ENCODE measurements around the gene ZNF611. TPM values are rescaled to one million over a fixed set of nuclear protein-coding genes. Genes with fewer than 3 reads are reported as not detected.

The ZNF611 gene
- total RNA-seq, 1 experiment from 2014 or later, result 16.6 TPM

DNA sequence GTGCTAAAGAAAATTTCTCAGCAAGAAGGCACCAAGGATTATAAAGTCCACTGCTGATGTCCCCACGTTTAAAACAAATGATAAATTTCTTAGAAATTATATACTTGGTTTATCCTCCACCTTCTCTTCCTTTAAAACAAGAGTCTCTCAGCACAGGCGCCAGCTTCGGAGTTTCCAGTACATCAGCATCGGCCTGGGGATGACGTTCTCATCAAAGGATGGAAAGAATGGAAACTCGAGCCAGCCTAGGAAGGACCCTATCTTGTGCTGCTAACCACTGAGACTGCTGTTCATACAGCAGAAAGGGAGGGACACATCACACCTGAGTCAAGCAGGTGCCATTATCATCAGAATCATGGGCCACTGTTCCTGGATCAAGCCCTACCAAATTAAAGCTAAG is 66.9 kb downstream of the ZNF611 start:
- no peaks in the 10 kb centered on the region for H3K27me3 ChIP-seq (ENCODE audit: control insufficient read depth, insufficient read depth, low read length)
- CTCF ChIA-PET, result no interaction called here
- no peaks in the 10 kb centered on the region for H3K4me1 ChIP-seq (ENCODE audit: control insufficient read depth, insufficient read depth, low read length)
- H3K27ac ChIP-seq (ENCODE audit: low read length), result no peak overlapping the region
- BruUV-seq (replicated peaks), result no TSS peak
- in situ Hi-C loops (cut with HindIII; ENCODE audit: low pct_unique_long_range_greater_than_20kb, low sequenced_read_pairs) (no loop called here), intact Hi-C loops (cut with micrococcal nuclease; ENCODE audit: unreplicated experiment) (no loop called here)
- H3K4me3 ChIP-seq (ENCODE audit: low read depth in 2 of 2, low read length in 2 of 2), result no peak overlapping the region
- ATAC-seq (no peak), DNase-seq (ENCODE audit: low read depth, low spot score) (no peak)
- no peaks in the 10 kb centered on the region for H3K9me3 ChIP-seq (ENCODE audit: control insufficient read depth, insufficient read depth, low read depth, low read length)
- TF ChIP-seq POLR2AphosphoS5 (IDR thresholded peaks at IDR 0.05; ENCODE audit: low read depth, low read length) (no peak), SIN3A (IDR thresholded peaks at IDR 0.05; ENCODE audit: borderline replicate concordance, insufficient read depth, low read depth, low read length) (no peak), TCF7L2 (IDR thresholded peaks at IDR 0.05; ENCODE audit: low read depth, low read length) (no peak)
- TF ChIP-seq, protein P1, sequence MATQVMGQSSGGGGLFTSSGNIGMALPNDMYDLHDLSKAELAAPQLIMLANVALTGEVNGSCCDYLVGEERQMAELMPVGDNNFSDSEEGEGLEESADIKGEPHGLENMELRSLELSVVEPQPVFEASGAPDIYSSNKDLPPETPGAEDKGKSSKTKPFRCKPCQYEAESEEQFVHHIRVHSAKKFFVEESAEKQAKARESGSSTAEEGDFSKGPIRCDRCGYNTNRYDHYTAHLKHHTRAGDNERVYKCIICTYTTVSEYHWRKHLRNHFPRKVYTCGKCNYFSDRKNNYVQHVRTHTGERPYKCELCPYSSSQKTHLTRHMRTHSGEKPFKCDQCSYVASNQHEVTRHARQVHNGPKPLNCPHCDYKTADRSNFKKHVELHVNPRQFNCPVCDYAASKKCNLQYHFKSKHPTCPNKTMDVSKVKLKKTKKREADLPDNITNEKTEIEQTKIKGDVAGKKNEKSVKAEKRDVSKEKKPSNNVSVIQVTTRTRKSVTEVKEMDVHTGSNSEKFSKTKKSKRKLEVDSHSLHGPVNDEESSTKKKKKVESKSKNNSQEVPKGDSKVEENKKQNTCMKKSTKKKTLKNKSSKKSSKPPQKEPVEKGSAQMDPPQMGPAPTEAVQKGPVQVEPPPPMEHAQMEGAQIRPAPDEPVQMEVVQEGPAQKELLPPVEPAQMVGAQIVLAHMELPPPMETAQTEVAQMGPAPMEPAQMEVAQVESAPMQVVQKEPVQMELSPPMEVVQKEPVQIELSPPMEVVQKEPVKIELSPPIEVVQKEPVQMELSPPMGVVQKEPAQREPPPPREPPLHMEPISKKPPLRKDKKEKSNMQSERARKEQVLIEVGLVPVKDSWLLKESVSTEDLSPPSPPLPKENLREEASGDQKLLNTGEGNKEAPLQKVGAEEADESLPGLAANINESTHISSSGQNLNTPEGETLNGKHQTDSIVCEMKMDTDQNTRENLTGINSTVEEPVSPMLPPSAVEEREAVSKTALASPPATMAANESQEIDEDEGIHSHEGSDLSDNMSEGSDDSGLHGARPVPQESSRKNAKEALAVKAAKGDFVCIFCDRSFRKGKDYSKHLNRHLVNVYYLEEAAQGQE (IDR thresholded peaks at IDR 0.05; ENCODE audit: insufficient read depth in 1 of 2, low read depth in 2 of 2, low read length in 1 of 2), result no peak
- POLR2A ChIA-PET, result no interaction called here
- H3K36me3 ChIP-seq (ENCODE audit: control insufficient read depth, insufficient read depth, low read length), result no peaks in the 10 kb centered on the region

DNA sequence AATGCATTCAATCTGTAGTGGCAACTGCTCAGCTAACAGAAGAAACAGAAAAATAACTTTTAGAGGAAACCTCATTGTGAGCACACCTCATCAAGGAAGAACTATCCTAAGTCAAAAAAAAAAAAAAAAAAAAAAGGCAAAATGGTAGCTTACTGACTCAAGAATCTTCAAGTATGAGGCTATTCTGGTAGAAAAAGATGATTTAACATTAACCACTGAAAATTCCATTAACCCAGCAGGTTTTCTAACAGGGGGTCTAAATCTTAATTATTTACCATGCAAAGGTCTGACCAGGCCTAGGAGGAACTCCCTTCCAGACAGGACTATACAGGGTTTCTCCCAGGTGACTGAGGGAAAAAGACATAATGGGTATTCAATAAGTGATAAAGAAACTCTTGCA is 68.3 kb downstream of the ZNF611 start:
- ChIA-PET CTCF (no interaction called here), POLR2A (no interaction called here)
- intact Hi-C loops (cut with micrococcal nuclease; ENCODE audit: unreplicated experiment) (no loop called here), in situ Hi-C loops (cut with HindIII; ENCODE audit: low pct_unique_long_range_greater_than_20kb, low sequenced_read_pairs) (no loop called here)
- DNase-seq (ENCODE audit: low read depth, low spot score) (no peak), ATAC-seq (no peak)
- BruUV-seq (replicated peaks), result no TSS peak
- no peak overlapping the region for H3K27ac ChIP-seq (ENCODE audit: low read length)
- TF ChIP-seq, protein P1 (IDR thresholded peaks at IDR 0.05; ENCODE audit: insufficient read depth in 1 of 2, low read depth in 2 of 2, low read length in 1 of 2), result no peak
- TF ChIP-seq, protein P2, sequence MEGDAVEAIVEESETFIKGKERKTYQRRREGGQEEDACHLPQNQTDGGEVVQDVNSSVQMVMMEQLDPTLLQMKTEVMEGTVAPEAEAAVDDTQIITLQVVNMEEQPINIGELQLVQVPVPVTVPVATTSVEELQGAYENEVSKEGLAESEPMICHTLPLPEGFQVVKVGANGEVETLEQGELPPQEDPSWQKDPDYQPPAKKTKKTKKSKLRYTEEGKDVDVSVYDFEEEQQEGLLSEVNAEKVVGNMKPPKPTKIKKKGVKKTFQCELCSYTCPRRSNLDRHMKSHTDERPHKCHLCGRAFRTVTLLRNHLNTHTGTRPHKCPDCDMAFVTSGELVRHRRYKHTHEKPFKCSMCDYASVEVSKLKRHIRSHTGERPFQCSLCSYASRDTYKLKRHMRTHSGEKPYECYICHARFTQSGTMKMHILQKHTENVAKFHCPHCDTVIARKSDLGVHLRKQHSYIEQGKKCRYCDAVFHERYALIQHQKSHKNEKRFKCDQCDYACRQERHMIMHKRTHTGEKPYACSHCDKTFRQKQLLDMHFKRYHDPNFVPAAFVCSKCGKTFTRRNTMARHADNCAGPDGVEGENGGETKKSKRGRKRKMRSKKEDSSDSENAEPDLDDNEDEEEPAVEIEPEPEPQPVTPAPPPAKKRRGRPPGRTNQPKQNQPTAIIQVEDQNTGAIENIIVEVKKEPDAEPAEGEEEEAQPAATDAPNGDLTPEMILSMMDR (IDR thresholded peaks at IDR 0.05), result no peak
- no peak for TF ChIP-seq TCF7L2 (IDR thresholded peaks at IDR 0.05; ENCODE audit: low read depth, low read length)
- TF ChIP-seq SIN3A (IDR thresholded peaks at IDR 0.05; ENCODE audit: borderline replicate concordance, insufficient read depth, low read depth, low read length), result no peak
- TF ChIP-seq POLR2AphosphoS5 (IDR thresholded peaks at IDR 0.05; ENCODE audit: low read depth, low read length), result no peak
- H3K9me3 ChIP-seq (ENCODE audit: control insufficient read depth, insufficient read depth, low read depth, low read length), result no peaks in the 10 kb centered on the region
- H3K4me1 ChIP-seq (ENCODE audit: control insufficient read depth, insufficient read depth, low read length), result no peaks in the 10 kb centered on the region
- no peaks in the 10 kb centered on the region for H3K36me3 ChIP-seq (ENCODE audit: control insufficient read depth, insufficient read depth, low read length)
- H3K27me3 ChIP-seq (ENCODE audit: control insufficient read depth, insufficient read depth, low read length), result no peaks in the 10 kb centered on the region
- H3K4me3 ChIP-seq (ENCODE audit: low read depth in 2 of 2, low read length in 2 of 2), result no peak overlapping the region
